HL-60 (cell line): ENCODE data around the gene LRP6.

ENCODE experiments used
- DNase-seq, 2 experiments: peaks; one replicate each; pipeline ENCODE4 v3.0.0-alpha.2; 2010 to 2020; ENCODE audit warnings: low read depth in 1 of 2, low spot score in 1 of 2
- H3K27ac ChIP-seq: fragments of 250-450 bp; sonication (Bioruptor Pico); replicated peaks from 2 replicates; pipeline ENCODE4 v1.5.1; 2020; ENCODE audit warnings: mild to moderate bottlenecking, moderate library complexity
- H3K27me3 ChIP-seq: fragments of 250-450 bp; sonication (Bioruptor Pico); 2 replicates; pipeline ENCODE4 v1.5.1; 2021; ENCODE audit warnings: mild to moderate bottlenecking, moderate library complexity; ENCODE audit not compliant: insufficient read depth, poor library complexity, severe bottlenecking
- H3K4me3 ChIP-seq: replicated peaks from 2 replicates; pipeline ENCODE4 v1.5.1; 2011; ENCODE audit warnings: mild to moderate bottlenecking, control low read depth, low read length; ENCODE audit not compliant: insufficient read depth
- GABPA ChIP-seq: IDR thresholded peaks from 2 replicates; pipeline ENCODE4 v1.6.1; 2012; ENCODE audit warnings: low read depth
- POLR2AphosphoS5 ChIP-seq: IDR thresholded peaks from 2 replicates; pipeline ENCODE4 v1.6.1; 2012; ENCODE audit warnings: low read depth
- SPI1 ChIP-seq: IDR thresholded peaks from 2 replicates; pipeline ENCODE4 v1.6.1; 2012; ENCODE audit warnings: low read depth, mild to moderate bottlenecking, borderline replicate concordance
- TF ChIP-seq, protein P1 (sequence below): IDR thresholded peaks from 2 replicates; pipeline ENCODE4 v1.6.1; 2012; ENCODE audit warnings: low read depth; ENCODE audit not compliant: insufficient replicate concordance
- TF ChIP-seq, protein P2 (sequence below): IDR thresholded peaks from one replicate; pipeline ENCODE4 v1.5.1; 2011; ENCODE audit warnings: low read length, control low read depth, inconsistent platforms; ENCODE audit not compliant: insufficient read depth

Gene LRP6

DNA sequence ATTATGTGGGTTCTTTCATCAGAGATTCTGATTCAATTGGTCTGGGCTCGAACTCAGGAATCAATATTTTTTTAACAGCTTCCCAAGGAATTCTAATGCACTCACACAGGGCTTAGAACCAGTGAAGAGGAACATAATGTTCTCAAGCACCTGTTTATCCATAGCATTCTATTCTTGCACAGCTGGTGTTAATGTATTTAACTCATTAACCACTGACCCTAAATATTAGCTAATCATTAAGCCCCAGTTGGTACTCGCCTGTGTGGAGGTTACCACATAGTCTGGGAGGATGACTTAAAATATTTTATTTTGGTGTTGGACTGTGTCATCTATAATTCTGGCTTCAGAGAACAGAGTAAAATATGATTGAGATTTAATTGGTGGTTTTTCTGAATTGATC, 45.3 kb downstream of the LRP6 start:
- no peak overlapping the region for H3K27ac ChIP-seq
- DNase-seq: no peak
- no peak for TF ChIP-seq SPI1
- TF ChIP-seq, protein P1, sequence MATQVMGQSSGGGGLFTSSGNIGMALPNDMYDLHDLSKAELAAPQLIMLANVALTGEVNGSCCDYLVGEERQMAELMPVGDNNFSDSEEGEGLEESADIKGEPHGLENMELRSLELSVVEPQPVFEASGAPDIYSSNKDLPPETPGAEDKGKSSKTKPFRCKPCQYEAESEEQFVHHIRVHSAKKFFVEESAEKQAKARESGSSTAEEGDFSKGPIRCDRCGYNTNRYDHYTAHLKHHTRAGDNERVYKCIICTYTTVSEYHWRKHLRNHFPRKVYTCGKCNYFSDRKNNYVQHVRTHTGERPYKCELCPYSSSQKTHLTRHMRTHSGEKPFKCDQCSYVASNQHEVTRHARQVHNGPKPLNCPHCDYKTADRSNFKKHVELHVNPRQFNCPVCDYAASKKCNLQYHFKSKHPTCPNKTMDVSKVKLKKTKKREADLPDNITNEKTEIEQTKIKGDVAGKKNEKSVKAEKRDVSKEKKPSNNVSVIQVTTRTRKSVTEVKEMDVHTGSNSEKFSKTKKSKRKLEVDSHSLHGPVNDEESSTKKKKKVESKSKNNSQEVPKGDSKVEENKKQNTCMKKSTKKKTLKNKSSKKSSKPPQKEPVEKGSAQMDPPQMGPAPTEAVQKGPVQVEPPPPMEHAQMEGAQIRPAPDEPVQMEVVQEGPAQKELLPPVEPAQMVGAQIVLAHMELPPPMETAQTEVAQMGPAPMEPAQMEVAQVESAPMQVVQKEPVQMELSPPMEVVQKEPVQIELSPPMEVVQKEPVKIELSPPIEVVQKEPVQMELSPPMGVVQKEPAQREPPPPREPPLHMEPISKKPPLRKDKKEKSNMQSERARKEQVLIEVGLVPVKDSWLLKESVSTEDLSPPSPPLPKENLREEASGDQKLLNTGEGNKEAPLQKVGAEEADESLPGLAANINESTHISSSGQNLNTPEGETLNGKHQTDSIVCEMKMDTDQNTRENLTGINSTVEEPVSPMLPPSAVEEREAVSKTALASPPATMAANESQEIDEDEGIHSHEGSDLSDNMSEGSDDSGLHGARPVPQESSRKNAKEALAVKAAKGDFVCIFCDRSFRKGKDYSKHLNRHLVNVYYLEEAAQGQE: no peak
- TF ChIP-seq POLR2AphosphoS5: no peak

DNA sequence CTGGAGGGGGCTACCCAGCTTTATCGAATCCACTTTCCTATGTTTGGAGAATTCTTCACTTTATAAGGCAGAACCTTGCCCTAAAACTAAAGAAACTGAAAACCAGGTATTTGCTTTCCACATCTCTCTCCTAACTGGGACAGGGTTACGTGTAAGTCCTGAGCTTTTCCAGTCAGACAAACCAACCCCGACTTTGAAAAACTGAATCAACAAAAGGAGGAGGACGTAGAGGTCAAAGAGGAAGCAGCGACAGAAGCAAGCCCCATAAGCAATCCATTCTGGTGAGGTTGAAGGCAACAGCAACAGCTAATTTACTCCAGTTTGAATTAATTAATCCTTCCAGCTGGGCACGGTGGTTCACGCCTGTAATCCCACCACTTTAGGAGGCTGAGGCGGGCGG, 47.2 kb downstream of the LRP6 start:
- H3K27me3 ChIP-seq: no peaks in the 10 kb centered on the region
- H3K4me3 ChIP-seq: no peak overlapping the region
- TF ChIP-seq, protein P2, sequence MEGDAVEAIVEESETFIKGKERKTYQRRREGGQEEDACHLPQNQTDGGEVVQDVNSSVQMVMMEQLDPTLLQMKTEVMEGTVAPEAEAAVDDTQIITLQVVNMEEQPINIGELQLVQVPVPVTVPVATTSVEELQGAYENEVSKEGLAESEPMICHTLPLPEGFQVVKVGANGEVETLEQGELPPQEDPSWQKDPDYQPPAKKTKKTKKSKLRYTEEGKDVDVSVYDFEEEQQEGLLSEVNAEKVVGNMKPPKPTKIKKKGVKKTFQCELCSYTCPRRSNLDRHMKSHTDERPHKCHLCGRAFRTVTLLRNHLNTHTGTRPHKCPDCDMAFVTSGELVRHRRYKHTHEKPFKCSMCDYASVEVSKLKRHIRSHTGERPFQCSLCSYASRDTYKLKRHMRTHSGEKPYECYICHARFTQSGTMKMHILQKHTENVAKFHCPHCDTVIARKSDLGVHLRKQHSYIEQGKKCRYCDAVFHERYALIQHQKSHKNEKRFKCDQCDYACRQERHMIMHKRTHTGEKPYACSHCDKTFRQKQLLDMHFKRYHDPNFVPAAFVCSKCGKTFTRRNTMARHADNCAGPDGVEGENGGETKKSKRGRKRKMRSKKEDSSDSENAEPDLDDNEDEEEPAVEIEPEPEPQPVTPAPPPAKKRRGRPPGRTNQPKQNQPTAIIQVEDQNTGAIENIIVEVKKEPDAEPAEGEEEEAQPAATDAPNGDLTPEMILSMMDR: no peak
- TF ChIP-seq POLR2AphosphoS5 (no peak), GABPA (no peak)
- TF ChIP-seq, protein P1: no peak
- no peak overlapping the region for H3K27ac ChIP-seq
- no peak for DNase-seq

More for the DNA sequence above, 45.3 kb downstream of the LRP6 start:
- Histone ChIP-seq H3K27me3 (no peaks in the 10 kb centered on the region), H3K4me3 (no peak overlapping the region)

GRCh38 chr12:12217018-12217359, 49.9 kb downstream of the LRP6 start:
- no peak for TF ChIP-seq GABPA
- TF ChIP-seq POLR2AphosphoS5: no peak
- TF ChIP-seq SPI1: no peak
- TF ChIP-seq, protein P1: no peak
- TF ChIP-seq, protein P2: no peak
- no peak overlapping the region for H3K4me3 ChIP-seq
- H3K27ac ChIP-seq: no peak overlapping the region
- DNase-seq: no peak
- H3K27me3 ChIP-seq: peaks cover 2% of the 10 kb centered on the region
